ENCODE results near the gene NPY2R. TPM values are rescaled to one million over a fixed set of nuclear protein-coding genes. Genes with fewer than 3 reads are reported as not detected.

The NPY2R gene
- total and polyA plus RNA-seq, 7 donors = not detected

- DNase-seq (no peak), ATAC-seq (no peak)
- Histone ChIP-seq H3K9me3 (no peaks in the 10 kb centered on the region), H3K27ac (no peak overlapping the region), H3K36me3 (ENCODE audit: insufficient read depth in 1 of 2, low read depth in 1 of 2) (no peaks in the 10 kb centered on the region), H3K27me3 (ENCODE audit: insufficient read depth in 3 of 3, low read length in 2 of 3) (no peaks in the 10 kb centered on the region), H3K4me1 (no peaks in the 10 kb centered on the region), H3K4me3 (no peak overlapping the region)
- intact Hi-C loops (cut with DNase I) = no loop called here
- TF ChIP-seq, protein P1, sequence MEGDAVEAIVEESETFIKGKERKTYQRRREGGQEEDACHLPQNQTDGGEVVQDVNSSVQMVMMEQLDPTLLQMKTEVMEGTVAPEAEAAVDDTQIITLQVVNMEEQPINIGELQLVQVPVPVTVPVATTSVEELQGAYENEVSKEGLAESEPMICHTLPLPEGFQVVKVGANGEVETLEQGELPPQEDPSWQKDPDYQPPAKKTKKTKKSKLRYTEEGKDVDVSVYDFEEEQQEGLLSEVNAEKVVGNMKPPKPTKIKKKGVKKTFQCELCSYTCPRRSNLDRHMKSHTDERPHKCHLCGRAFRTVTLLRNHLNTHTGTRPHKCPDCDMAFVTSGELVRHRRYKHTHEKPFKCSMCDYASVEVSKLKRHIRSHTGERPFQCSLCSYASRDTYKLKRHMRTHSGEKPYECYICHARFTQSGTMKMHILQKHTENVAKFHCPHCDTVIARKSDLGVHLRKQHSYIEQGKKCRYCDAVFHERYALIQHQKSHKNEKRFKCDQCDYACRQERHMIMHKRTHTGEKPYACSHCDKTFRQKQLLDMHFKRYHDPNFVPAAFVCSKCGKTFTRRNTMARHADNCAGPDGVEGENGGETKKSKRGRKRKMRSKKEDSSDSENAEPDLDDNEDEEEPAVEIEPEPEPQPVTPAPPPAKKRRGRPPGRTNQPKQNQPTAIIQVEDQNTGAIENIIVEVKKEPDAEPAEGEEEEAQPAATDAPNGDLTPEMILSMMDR (IDR thresholded peaks at IDR 0.05) = no peak
Measured at GRCh38 chr4:155190099-155190498, 18.3 kb upstream of the NPY2R start.

DNA sequence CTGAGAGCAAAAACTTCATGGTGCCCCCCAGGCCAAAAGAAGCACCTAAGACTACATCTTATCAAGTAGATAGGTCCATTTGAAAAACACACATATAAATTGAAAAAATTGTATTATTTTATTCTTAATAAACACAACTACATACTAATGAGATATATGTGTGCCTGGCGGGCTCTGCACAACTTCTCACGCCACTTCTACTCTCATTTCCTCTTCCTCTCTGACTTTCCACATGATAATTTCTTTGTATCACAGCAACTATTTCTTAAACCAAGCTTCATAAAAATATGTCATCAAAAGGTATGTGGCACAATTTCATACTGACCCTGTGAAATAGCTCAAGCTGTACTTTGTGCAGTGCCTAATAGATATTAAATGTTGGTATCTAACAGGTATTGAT is 10.7 kb upstream of the NPY2R start:
- ATAC-seq = no peak
- H3K36me3 ChIP-seq (ENCODE audit: insufficient read depth in 1 of 2, low read depth in 1 of 2) = no peaks in the 10 kb centered on the region
- intact Hi-C loops (cut with DNase I) = no loop called here
- no peaks in the 10 kb centered on the region for H3K27me3 ChIP-seq (ENCODE audit: insufficient read depth in 3 of 3, low read length in 2 of 3)
- DNase-seq = no peak
- H3K4me1 ChIP-seq = no peaks in the 10 kb centered on the region
- TF ChIP-seq, protein P1 (IDR thresholded peaks at IDR 0.05) = no peak
- 87 to 95% (median 89%) methylated on average over 2 of the region's 2 CpGs for WGBS, 3 donors
- no peak overlapping the region for H3K4me3 ChIP-seq
- no peaks in the 10 kb centered on the region for H3K9me3 ChIP-seq
- no peak overlapping the region for H3K27ac ChIP-seq

- Histone ChIP-seq H3K27ac (no peak overlapping the region), H3K27me3 (ENCODE audit: insufficient read depth in 3 of 3, low read length in 2 of 3) (peaks cover 0 to 23% (median 8%) of the 10 kb centered on the region in 3 donors), H3K9me3 (no peaks in the 10 kb centered on the region), H3K4me3 (no peak overlapping the region), H3K4me1 (no peaks in the 10 kb centered on the region), H3K36me3 (ENCODE audit: insufficient read depth in 1 of 2, low read depth in 1 of 2) (no peaks in the 10 kb centered on the region)
- TF ChIP-seq, protein P1 (IDR thresholded peaks at IDR 0.05) = no peak
- 2 to 4% (median 3%) methylated on average over 26 of the region's 26 CpGs for WGBS, 3 donors
- ATAC-seq (no peak), DNase-seq (peak in 1 of 2 donors; percentile 16)
- intact Hi-C loops (cut with DNase I) = no loop called here
Measured at GRCh38 chr4:155207534-155208257, 740 bp upstream of the NPY2R start.

DNA sequence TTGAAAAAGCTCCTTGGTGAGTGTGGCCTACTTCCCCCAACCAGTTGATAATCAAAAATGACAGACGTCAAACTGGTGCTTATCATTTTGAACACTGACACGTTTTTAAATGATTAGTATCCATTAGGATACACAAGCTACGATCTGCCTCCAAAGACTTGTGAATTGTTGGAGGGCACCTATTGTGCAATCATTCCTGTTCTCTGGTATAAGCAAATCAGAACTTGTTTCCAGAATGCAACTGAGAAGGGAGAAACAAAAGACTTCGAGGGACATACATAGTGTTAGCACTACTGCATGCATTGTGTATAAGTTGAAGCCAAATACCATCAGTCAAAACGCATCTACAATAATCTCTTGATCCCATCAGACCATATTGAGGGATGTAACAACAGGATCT is 11.6 kb downstream of the NPY2R start:
- Histone ChIP-seq H3K4me3 (no peak overlapping the region), H3K9me3 (no peaks in the 10 kb centered on the region), H3K27ac (no peak overlapping the region), H3K4me1 (no peaks in the 10 kb centered on the region), H3K36me3 (ENCODE audit: insufficient read depth in 1 of 2, low read depth in 1 of 2) (no peaks in the 10 kb centered on the region), H3K27me3 (ENCODE audit: insufficient read depth in 3 of 3, low read length in 2 of 3) (no peaks in the 10 kb centered on the region)
- intact Hi-C loops (cut with DNase I) = no loop called here
- WGBS, 3 donors = 80 to 85% (median 85%) methylated on average over 5 of the region's 5 CpGs
- no peak for DNase-seq
- TF ChIP-seq, protein P1 (IDR thresholded peaks at IDR 0.05) = no peak
- no peak for ATAC-seq

GRCh38 chr4:155227131-155227530 is 18.7 kb downstream of the NPY2R start:
- TF ChIP-seq, protein P1 (IDR thresholded peaks at IDR 0.05) = no peak
- Histone ChIP-seq H3K27me3 (ENCODE audit: insufficient read depth in 3 of 3, low read length in 2 of 3) (no peaks in the 10 kb centered on the region), H3K4me3 (no peak overlapping the region), H3K4me1 (no peaks in the 10 kb centered on the region), H3K9me3 (no peaks in the 10 kb centered on the region), H3K27ac (no peak overlapping the region), H3K36me3 (ENCODE audit: insufficient read depth in 1 of 2, low read depth in 1 of 2) (no peaks in the 10 kb centered on the region)
- ATAC-seq (no peak), DNase-seq (no peak)
- intact Hi-C loops (cut with DNase I) = no loop called here
- 21 to 25% (median 25%) methylated on average over 2 of the region's 2 CpGs for WGBS, 3 donors
